H1 (cell line): ENCODE measurements around the gene DDC. TPM values are rescaled to one million over a fixed set of nuclear protein-coding genes. Genes with fewer than 3 reads are reported as not detected.

Experiments
- CTCF ChIA-PET: fragments of 300-600 bp; sonication (Branson Sonifier 250); formaldehyde crosslinking; loops from one replicate; lab custom pipeline; 2021; ENCODE audit not compliant: partially characterized antibody; lab: Charles Lee
- POLR2A ChIA-PET: fragments of 300-600 bp; sonication (Branson Sonifier 250); formaldehyde crosslinking; loops from one replicate; lab custom pipeline; 2021; ENCODE audit warnings: inconsistent platforms; ENCODE audit not compliant: partially characterized antibody; lab: Charles Lee
- DNase-seq, 2 experiments: peaks; one replicate each; pipeline versions ENCODE4 v3.0.0 to v3.0.0-alpha.2; 2010 to 2022; ENCODE audit warnings: low spot score in 2 of 2, low read depth in 1 of 2, mixed read lengths in 1 of 2
- FAIRE-seq: peaks from 2 replicates; lab custom pipeline; 2011; peaks lifted over from hg19 to GRCh38; lab: Jason Lieb, UNC
- H2AFZ ChIP-seq: 2 replicates; pipeline ENCODE4 v1.8.1; 2012; ENCODE audit warnings: low read length, inconsistent platforms
- H2AK5ac ChIP-seq: 2 replicates; pipeline ENCODE4 v1.6.1; 2013; ENCODE audit warnings: low read depth, low read length
- H2BK120ac ChIP-seq: replicated peaks from 2 replicates; pipeline ENCODE3; 2013; ENCODE audit warnings: low read depth, low read length, inconsistent platforms
- H2BK12ac ChIP-seq: 2 replicates; pipeline ENCODE4 v1.6.1; 2013; ENCODE audit warnings: low read depth, low read length
- H2BK15ac ChIP-seq: 2 replicates; pipeline ENCODE4 v1.6.1; 2013; ENCODE audit warnings: low read length
- H2BK20ac ChIP-seq: 2 replicates; pipeline ENCODE4 v1.6.1; 2013; ENCODE audit warnings: low read length
- H2BK5ac ChIP-seq: 2 replicates; pipeline ENCODE4 v1.6.1; 2013; ENCODE audit warnings: low read depth, low read length
- H3K14ac ChIP-seq: 2 replicates; pipeline ENCODE4 v1.6.1; 2013; ENCODE audit warnings: inconsistent platforms; ENCODE audit not compliant: insufficient read length
- H3K18ac ChIP-seq: 2 replicates; pipeline ENCODE4 v1.6.1; 2013; ENCODE audit warnings: low read length; ENCODE audit errors: extremely low read depth
- H3K23ac ChIP-seq: 2 replicates; pipeline ENCODE4 v1.6.1; 2013; ENCODE audit warnings: inconsistent platforms; ENCODE audit not compliant: insufficient read length
- H3K23me2 ChIP-seq: 2 replicates; pipeline ENCODE4 v1.6.1; 2013; ENCODE audit warnings: low read depth, low read length
- H3K27ac ChIP-seq: 2 replicates; pipeline ENCODE4 v1.6.1; 2011; ENCODE audit warnings: low read depth, low read length, inconsistent platforms
- H3K27me3 ChIP-seq, 4 experiments: replicated peaks in 1 of 4; 1 replicate in 1 of 4; 2 replicates in 3 of 4; pipeline versions ENCODE4 v1.6.1 to v1.8.1; 2011 to 2013; ENCODE audit warnings: low read length in 3 of 4, mild to moderate bottlenecking in 3 of 4, inconsistent platforms in 2 of 4, mixed read lengths in 2 of 4, moderate library complexity in 1 of 4; ENCODE audit not compliant: control insufficient read depth in 3 of 4, insufficient read depth in 3 of 4; ENCODE audit errors: extremely low read depth in 1 of 4
- H3K36me3 ChIP-seq, 4 experiments: 2 replicates each; pipeline versions ENCODE4 v1.6.1 to v1.8.1; 2011 to 2013; ENCODE audit warnings: mild to moderate bottlenecking in 4 of 4, low read length in 3 of 4, moderate library complexity in 2 of 4, control low read depth in 1 of 4, inconsistent platforms in 1 of 4; ENCODE audit not compliant: insufficient read depth in 4 of 4, control insufficient read depth in 2 of 4
- H3K4ac ChIP-seq: replicated peaks from 2 replicates; pipeline ENCODE3; 2013; ENCODE audit warnings: low read length, low read depth, mixed read lengths, inconsistent platforms; ENCODE audit not compliant: insufficient read length
- H3K4me1 ChIP-seq, 4 experiments: replicated peaks in 1 of 4; 1 replicate in 1 of 4; 2 replicates in 3 of 4; pipeline versions ENCODE4 v1.6.1 to v1.8.1; 2011 to 2013; ENCODE audit warnings: low read length in 3 of 4, inconsistent platforms in 2 of 4, mixed read lengths in 1 of 4; ENCODE audit not compliant: insufficient read depth in 4 of 4, control insufficient read depth in 3 of 4
- H3K4me2 ChIP-seq, 2 experiments: 2 replicates each; pipeline versions ENCODE4 v1.6.1 to v1.8.1; 2011 to 2013; ENCODE audit warnings: low read depth in 2 of 2, low read length in 2 of 2, control low read depth in 1 of 2, inconsistent platforms in 1 of 2, mild to moderate bottlenecking in 1 of 2; ENCODE audit not compliant: insufficient read depth in 1 of 2
- H3K4me3 ChIP-seq, 4 experiments: fragments of 200-600, 300-600 bp in 1 of 4; sonication (generic), shearing (Covaris generic), sonication (Bioruptor Twin) in 1 of 4; 2 replicates each; pipeline versions ENCODE4 v1.5.1 to v1.8.1; 2011 to 2016; ENCODE audit warnings: low read length in 4 of 4, low read depth in 3 of 4, control low read depth in 2 of 4, inconsistent platforms in 2 of 4, mild to moderate bottlenecking in 2 of 4, mixed read lengths in 1 of 4, moderate library complexity in 1 of 4; ENCODE audit not compliant: insufficient read depth in 2 of 4; ENCODE audit errors: extremely low read depth in 1 of 4
- H3K56ac ChIP-seq: replicated peaks from 2 replicates; pipeline ENCODE3; 2013; ENCODE audit warnings: low read depth, mild to moderate bottlenecking, mixed read lengths, low read length, inconsistent platforms; ENCODE audit not compliant: insufficient read length
- H3K79me1 ChIP-seq: 2 replicates; pipeline ENCODE4 v1.6.1; 2013; ENCODE audit warnings: low read depth, low read length, control low read depth
- H3K79me2 ChIP-seq, 2 experiments: 2 replicates each; pipeline versions ENCODE4 v1.6.1 to v1.8.1; 2012 to 2013; ENCODE audit warnings: low read length in 2 of 2, mild to moderate bottlenecking in 2 of 2, inconsistent platforms in 1 of 2; ENCODE audit not compliant: insufficient read depth in 2 of 2, control insufficient read depth in 1 of 2
- H3K9ac ChIP-seq, 4 experiments: replicated peaks in 1 of 4; 1 replicate in 1 of 4; 2 replicates in 3 of 4; pipeline versions ENCODE4 v1.6.1 to v1.8.1; 2011 to 2013; ENCODE audit warnings: low read depth in 3 of 4, low read length in 3 of 4, control low read depth in 2 of 4, mild to moderate bottlenecking in 2 of 4, moderate library complexity in 2 of 4, inconsistent platforms in 1 of 4; ENCODE audit errors: extremely low read depth in 1 of 4
- H3K9me3 ChIP-seq, 2 experiments: 2 replicates each; pipeline versions ENCODE4 v1.6.1 to v1.8.1; 2012 to 2013; ENCODE audit warnings: mild to moderate bottlenecking in 2 of 2, moderate library complexity in 2 of 2, control low read depth in 1 of 2, inconsistent platforms in 1 of 2, low read depth in 1 of 2, low read length in 1 of 2, mixed read lengths in 1 of 2; ENCODE audit not compliant: insufficient read depth in 2 of 2
- H4K20me1 ChIP-seq, 2 experiments: replicated peaks in 1 of 2; 2 replicates each; pipeline versions ENCODE3 to v1.8.1; 2011 to 2013; ENCODE audit warnings: inconsistent platforms in 2 of 2, low read length in 2 of 2, mild to moderate bottlenecking in 1 of 2; ENCODE audit not compliant: insufficient read depth in 2 of 2, control insufficient read depth in 1 of 2
- H4K5ac ChIP-seq: 2 replicates; pipeline ENCODE4 v1.6.1; 2013; ENCODE audit warnings: low read length, low read depth, mixed read lengths, inconsistent platforms; ENCODE audit not compliant: insufficient read length
- H4K8ac ChIP-seq: 2 replicates; pipeline ENCODE4 v1.8.0; 2013; ENCODE audit warnings: mild to moderate bottlenecking, moderate library complexity, low read length, inconsistent platforms; ENCODE audit not compliant: insufficient read depth; ENCODE audit errors: extremely low read depth
- H4K91ac ChIP-seq: replicated peaks from 2 replicates; pipeline ENCODE3; 2013; ENCODE audit warnings: low read length, mixed read lengths, inconsistent platforms; ENCODE audit not compliant: insufficient read length
- CHD1 ChIP-seq: IDR thresholded peaks from 2 replicates; pipeline ENCODE4 v1.6.1; 2012; ENCODE audit warnings: low read depth, low read length, improper control_type of control experiment
- CHD2 ChIP-seq: IDR thresholded peaks from 2 replicates; pipeline ENCODE4 v1.6.1; 2012; ENCODE audit warnings: low read length, improper control_type of control experiment
- CREB1 ChIP-seq: IDR thresholded peaks from 2 replicates; pipeline ENCODE4 v1.6.1; 2012; ENCODE audit warnings: inconsistent platforms
- CTBP2 ChIP-seq: IDR thresholded peaks from 2 replicates; pipeline ENCODE4 v1.7.0; 2011; ENCODE audit warnings: borderline replicate concordance, mild to moderate bottlenecking, moderate library complexity, mixed read lengths, low read length; ENCODE audit not compliant: insufficient read depth, insufficient read length
- FOSL1 ChIP-seq: IDR thresholded peaks from 2 replicates; pipeline ENCODE4 v1.6.1; 2011; ENCODE audit warnings: mild to moderate bottlenecking, low read depth, low read length, moderate library complexity; ENCODE audit not compliant: insufficient read depth
- JUND ChIP-seq: IDR thresholded peaks from 2 replicates; pipeline ENCODE4 v1.6.1; 2011; ENCODE audit warnings: mild to moderate bottlenecking, improper control_type of control experiment, low read length
- KDM4A ChIP-seq: IDR thresholded peaks from one replicate; pipeline ENCODE4 v1.7.1; 2012; ENCODE audit warnings: low read depth, mild to moderate bottlenecking, moderate library complexity, low read length, inconsistent platforms; ENCODE audit not compliant: severe bottlenecking
- MAFK ChIP-seq: IDR thresholded peaks from 2 replicates; pipeline ENCODE4 v1.6.1; 2012; ENCODE audit warnings: low read depth, mild to moderate bottlenecking, improper control_type of control experiment, low read length
- MAX ChIP-seq: IDR thresholded peaks from 2 replicates; pipeline ENCODE4 v1.6.1; 2012; ENCODE audit warnings: inconsistent platforms
- POLR2A ChIP-seq, 2 experiments: IDR thresholded peaks; 1 replicate in 1 of 2; 2 replicates in 1 of 2; pipeline ENCODE4 v1.6.1; 2011; ENCODE audit warnings: low read depth in 2 of 2, low read length in 2 of 2, mild to moderate bottlenecking in 2 of 2; ENCODE audit errors: control extremely low read depth in 1 of 2
- POU5F1 ChIP-seq: IDR thresholded peaks from 2 replicates; pipeline ENCODE4 v1.6.1; 2011; ENCODE audit warnings: low read depth, mild to moderate bottlenecking, low read length, moderate library complexity
- TBP ChIP-seq: IDR thresholded peaks from 2 replicates; pipeline ENCODE4 v1.6.1; 2011; ENCODE audit warnings: low read depth, low read length, improper control_type of control experiment
- YY1 ChIP-seq: IDR thresholded peaks from 2 replicates; pipeline ENCODE4 v1.6.1; 2011; ENCODE audit warnings: low read depth, mild to moderate bottlenecking, low read length
- WGBS, 2 experiments: shearing (Covaris generic) in 1 of 2; methylation state at CpG; one replicate each; pipeline versions ENCODE4 v1.1.6 to v1.1.7; 2013 to 2015; ENCODE audit warnings: low lambda C conversion rate in 2 of 2, mixed read lengths in 2 of 2, inconsistent platforms in 1 of 2, low coverage in 1 of 2, missing lambda C conversion rate in 1 of 2; ENCODE audit not compliant: insufficient replicate concordance in 2 of 2, insufficient coverage in 1 of 2, insufficient read length in 1 of 2; ENCODE audit errors: extremely low coverage in 1 of 2, missing lambda C conversion rate in 1 of 2; 5-methylcytosine and 5-hydroxymethylcytosine counted together
- polyA plus RNA-seq, 7 experiments: library from polyadenylated mRNA; depleted of rRNA in 3 of 7; stranded (reverse) in 5 of 7; unstranded in 2 of 7; fragments of >200 nt in 5 of 7; fragments of 200-250 nt in 2 of 7; gene quantifications; 1 replicate in 5 of 7; 2 replicates in 1 of 7; 4 replicates in 1 of 7; pipeline versions ENCODE4 v1.2.1 to v1.2.3, GENCODE V29; 2011 to 2013; ENCODE audit warnings: missing spikeins in 2 of 7, mixed read lengths in 2 of 7
- total RNA-seq: library from RNA; stranded (reverse); fragmentation: NEBNext Ultra II Directional; extraction: Animal tissue kit (Norgen Biotek cat#: 25700); gene quantifications from 2 replicates; pipeline ENCODE4 v1.2.1, GENCODE V29; 2021

Gene DDC
- total and polyA plus RNA-seq, 2 of the 8 experiments (the other 6 are each of a cell fraction or from before 2014, with no cell fraction given) = 0.05 TPM; not detected in 1

GRCh38 chr7:50409856-50410745, 155.1 kb downstream of the DDC start:
- 89% methylated on average over 15 of the region's 17 CpGs; no CpG with 5 or more reads in 1 of the 2 experiments for WGBS, 2 experiments
- Histone ChIP-seq H3K9me3 (no peaks in the 10 kb centered on the region), H2AFZ (no peak overlapping the region), H3K56ac (no peak overlapping the region), H4K20me1 (no peaks in the 10 kb centered on the region), H3K27ac (no peak overlapping the region), H3K9ac (no peak overlapping the region), H3K14ac (no peak overlapping the region), H4K8ac (peak overlapping the region; percentile 20; the same call in 1 of the 2 replicates), H3K27me3 (no peaks in the 10 kb centered on the region; a peak in 1 of 7 replicates), H3K4ac (no peak overlapping the region), H3K36me3 (no peaks in the 10 kb centered on the region), H3K79me2 (no peaks in the 10 kb centered on the region), H2BK120ac (no peak overlapping the region), H3K4me3 (no peak overlapping the region), H2BK15ac (no peak overlapping the region), H3K4me2 (no peak overlapping the region), H2AK5ac (no peak overlapping the region), H3K23ac (no peak overlapping the region), H4K5ac (no peak overlapping the region), H3K4me1 (no peaks in the 10 kb centered on the region; a peak in 1 of 7 replicates), H4K91ac (no peak overlapping the region), H2BK5ac (no peak overlapping the region), H3K23me2 (no peaks in the 10 kb centered on the region), H3K79me1 (no peaks in the 10 kb centered on the region; the same call in none of the 2 replicates), H2BK20ac (no peak overlapping the region), H3K18ac (no peak overlapping the region), H2BK12ac (no peak overlapping the region)
- POLR2A ChIA-PET = no interaction called here
- DNase-seq (no peak), FAIRE-seq (no peak)
- CTCF ChIA-PET = interaction anchor here (0.9 kb wide), 1 partner anchor 101 kb away, joined by 4 read pairs; no protein-coding TSS in a partner anchor
- TF ChIP-seq YY1 (no peak), CREB1 (no peak), CHD1 (no peak), POLR2A (IDR thresholded peaks at IDR 0.05; ENCODE audit: control extremely low read depth in 1 of 2, low read depth in 2 of 2, low read length in 2 of 2) (no peak), CHD2 (no peak), JUND (no peak), TBP (no peak), MAFK (no peak), POU5F1 (no peak), MAX (no peak), FOSL1 (no peak), CTBP2 (no peak), KDM4A (no peak)
